ENCODE results near the gene CNTNAP2. TPM values are rescaled to one million over a fixed set of nuclear protein-coding genes. Genes with fewer than 3 reads are reported as not detected.

The CNTNAP2 gene
- total RNA-seq, 2 donors from 2014 or later, result 4.4 to 8.5 TPM

DNA sequence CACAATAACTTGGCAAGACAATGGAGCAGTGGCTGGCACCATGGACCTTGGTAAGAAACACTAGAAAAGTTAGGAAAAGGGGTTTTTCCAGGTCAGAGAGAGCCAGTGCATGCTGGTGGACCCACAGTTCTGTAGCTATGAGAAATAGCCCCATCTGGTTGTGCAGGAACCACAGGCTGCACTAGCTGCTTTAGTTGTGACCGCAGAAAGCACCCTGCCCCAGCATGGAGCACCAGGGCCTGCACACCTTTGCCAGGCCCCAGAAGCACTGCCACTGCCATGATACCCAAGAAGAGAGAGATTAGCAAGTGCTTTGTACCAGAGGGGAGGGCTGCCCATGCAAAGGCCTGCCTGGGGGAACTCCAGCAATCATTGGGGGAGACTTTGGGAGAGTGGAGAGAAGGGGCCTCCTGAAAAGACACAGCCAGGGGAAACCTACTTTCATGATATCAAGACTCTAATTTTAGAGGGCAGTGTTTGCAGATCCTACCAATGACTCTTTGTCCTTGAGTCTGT is 2217.9 kb downstream of the CNTNAP2 start:
- H3K4me1 ChIP-seq, result no peaks in the 10 kb centered on the region
- TF ChIP-seq, protein P1, sequence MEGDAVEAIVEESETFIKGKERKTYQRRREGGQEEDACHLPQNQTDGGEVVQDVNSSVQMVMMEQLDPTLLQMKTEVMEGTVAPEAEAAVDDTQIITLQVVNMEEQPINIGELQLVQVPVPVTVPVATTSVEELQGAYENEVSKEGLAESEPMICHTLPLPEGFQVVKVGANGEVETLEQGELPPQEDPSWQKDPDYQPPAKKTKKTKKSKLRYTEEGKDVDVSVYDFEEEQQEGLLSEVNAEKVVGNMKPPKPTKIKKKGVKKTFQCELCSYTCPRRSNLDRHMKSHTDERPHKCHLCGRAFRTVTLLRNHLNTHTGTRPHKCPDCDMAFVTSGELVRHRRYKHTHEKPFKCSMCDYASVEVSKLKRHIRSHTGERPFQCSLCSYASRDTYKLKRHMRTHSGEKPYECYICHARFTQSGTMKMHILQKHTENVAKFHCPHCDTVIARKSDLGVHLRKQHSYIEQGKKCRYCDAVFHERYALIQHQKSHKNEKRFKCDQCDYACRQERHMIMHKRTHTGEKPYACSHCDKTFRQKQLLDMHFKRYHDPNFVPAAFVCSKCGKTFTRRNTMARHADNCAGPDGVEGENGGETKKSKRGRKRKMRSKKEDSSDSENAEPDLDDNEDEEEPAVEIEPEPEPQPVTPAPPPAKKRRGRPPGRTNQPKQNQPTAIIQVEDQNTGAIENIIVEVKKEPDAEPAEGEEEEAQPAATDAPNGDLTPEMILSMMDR (IDR thresholded peaks at IDR 0.05), result no peak
- H3K36me3 ChIP-seq, result no peaks in the 10 kb centered on the region
- H3K9me3 ChIP-seq, result no peaks in the 10 kb centered on the region
- no peak for DNase-seq
- no peak overlapping the region for H3K4me3 ChIP-seq
- no peak overlapping the region for H3K27ac ChIP-seq
- H3K27me3 ChIP-seq, result no peaks in the 10 kb centered on the region
- intact Hi-C loops (cut with DNase I), result no loop called here
- H3K9ac ChIP-seq (ENCODE audit: low read depth in 2 of 2, low read length in 2 of 2), result no peak overlapping the region

DNA sequence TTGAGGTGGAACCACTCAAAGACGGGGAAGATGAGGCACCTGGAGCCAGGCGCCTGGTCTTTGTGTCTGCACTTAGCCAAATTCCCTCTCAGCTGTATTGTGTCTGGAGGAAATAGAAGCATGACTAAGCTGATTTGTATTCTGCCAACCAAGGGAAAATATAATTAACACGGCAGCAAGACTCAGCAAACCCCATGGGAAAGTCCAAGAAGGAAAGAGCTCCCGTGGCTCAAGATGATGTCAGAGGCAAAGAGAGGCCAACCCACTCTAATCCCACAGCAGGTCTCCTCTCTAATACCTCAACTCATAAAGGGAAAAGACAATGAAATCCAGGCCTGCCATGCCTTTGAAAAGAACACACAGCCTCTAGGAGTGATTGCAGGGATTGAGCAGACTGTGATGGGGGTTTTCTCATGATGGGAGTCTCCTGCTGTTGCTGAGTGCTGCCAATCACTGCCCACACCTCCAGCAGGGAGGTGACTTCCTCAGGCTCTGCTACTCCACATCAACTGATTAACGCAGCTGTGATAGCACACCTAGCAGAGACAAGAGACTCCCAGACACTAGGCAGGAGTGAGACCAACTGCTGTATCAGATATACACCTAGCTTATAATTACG is 2218.5 kb downstream of the CNTNAP2 start:
- DNase-seq, result no peak
- no peak overlapping the region for H3K4me3 ChIP-seq
- H3K9me3 ChIP-seq, result no peaks in the 10 kb centered on the region
- H3K27me3 ChIP-seq, result no peaks in the 10 kb centered on the region
- TF ChIP-seq, protein P1 (IDR thresholded peaks at IDR 0.05), result no peak
- H3K36me3 ChIP-seq, result no peaks in the 10 kb centered on the region
- H3K4me1 ChIP-seq, result no peaks in the 10 kb centered on the region
- no peak overlapping the region for H3K27ac ChIP-seq
- intact Hi-C loops (cut with DNase I), result no loop called here
- H3K9ac ChIP-seq (ENCODE audit: low read depth in 2 of 2, low read length in 2 of 2), result no peak overlapping the region

DNA sequence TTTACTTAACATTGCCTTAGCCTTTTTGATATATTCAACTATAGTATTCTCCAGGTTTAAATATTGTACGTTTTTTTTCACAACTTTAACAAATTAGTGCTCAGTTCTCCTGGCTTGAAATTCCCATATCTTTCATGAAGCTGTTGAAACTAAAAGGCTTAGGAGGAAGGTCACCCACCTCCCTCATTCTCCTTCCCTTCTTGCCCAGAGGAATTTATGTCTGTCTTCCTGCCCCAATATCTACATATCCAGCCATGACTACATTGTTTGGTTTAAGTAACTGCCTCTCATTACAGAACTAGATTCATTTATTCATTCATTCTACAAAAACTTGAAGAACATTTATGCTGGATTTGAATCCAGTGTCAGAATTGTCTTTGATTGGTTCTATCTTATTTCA is 2219.2 kb downstream of the CNTNAP2 start:
- TF ChIP-seq, protein P1 (IDR thresholded peaks at IDR 0.05), result no peak
- no peak overlapping the region for H3K9ac ChIP-seq (ENCODE audit: low read depth in 2 of 2, low read length in 2 of 2)
- H3K36me3 ChIP-seq, result no peaks in the 10 kb centered on the region
- no peak overlapping the region for H3K27ac ChIP-seq
- H3K27me3 ChIP-seq, result no peaks in the 10 kb centered on the region
- no peak overlapping the region for H3K4me3 ChIP-seq
- intact Hi-C loops (cut with DNase I), result no loop called here
- H3K4me1 ChIP-seq, result no peaks in the 10 kb centered on the region
- no peak for DNase-seq
- H3K9me3 ChIP-seq, result no peaks in the 10 kb centered on the region

DNA sequence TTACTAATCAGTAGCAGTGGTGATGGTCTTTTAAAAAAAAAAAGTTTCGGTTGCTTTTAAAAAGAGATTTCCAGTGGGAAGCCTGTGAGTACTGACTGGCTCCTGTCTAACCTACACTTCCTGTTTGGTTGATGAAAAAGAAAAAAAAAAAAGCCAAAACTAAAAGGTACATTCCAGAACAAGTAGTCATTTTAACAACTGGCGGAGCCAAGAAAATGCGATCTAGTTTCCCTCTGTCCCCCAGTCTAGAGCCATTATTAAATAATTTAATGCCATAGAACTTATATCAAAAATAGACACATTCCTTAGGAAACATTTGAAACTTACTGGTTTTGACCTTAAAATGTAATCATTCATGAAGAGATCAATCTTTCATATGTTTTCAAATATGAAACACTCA is 2219.8 kb downstream of the CNTNAP2 start:
- H3K27ac ChIP-seq, result no peak overlapping the region
- intact Hi-C loops (cut with DNase I), result no loop called here
- TF ChIP-seq, protein P1 (IDR thresholded peaks at IDR 0.05), result no peak
- no peaks in the 10 kb centered on the region for H3K9me3 ChIP-seq
- no peak for DNase-seq
- H3K9ac ChIP-seq (ENCODE audit: low read depth in 2 of 2, low read length in 2 of 2), result no peak overlapping the region
- H3K27me3 ChIP-seq, result no peaks in the 10 kb centered on the region
- H3K4me3 ChIP-seq, result no peak overlapping the region
- no peaks in the 10 kb centered on the region for H3K4me1 ChIP-seq
- H3K36me3 ChIP-seq, result no peaks in the 10 kb centered on the region

DNA sequence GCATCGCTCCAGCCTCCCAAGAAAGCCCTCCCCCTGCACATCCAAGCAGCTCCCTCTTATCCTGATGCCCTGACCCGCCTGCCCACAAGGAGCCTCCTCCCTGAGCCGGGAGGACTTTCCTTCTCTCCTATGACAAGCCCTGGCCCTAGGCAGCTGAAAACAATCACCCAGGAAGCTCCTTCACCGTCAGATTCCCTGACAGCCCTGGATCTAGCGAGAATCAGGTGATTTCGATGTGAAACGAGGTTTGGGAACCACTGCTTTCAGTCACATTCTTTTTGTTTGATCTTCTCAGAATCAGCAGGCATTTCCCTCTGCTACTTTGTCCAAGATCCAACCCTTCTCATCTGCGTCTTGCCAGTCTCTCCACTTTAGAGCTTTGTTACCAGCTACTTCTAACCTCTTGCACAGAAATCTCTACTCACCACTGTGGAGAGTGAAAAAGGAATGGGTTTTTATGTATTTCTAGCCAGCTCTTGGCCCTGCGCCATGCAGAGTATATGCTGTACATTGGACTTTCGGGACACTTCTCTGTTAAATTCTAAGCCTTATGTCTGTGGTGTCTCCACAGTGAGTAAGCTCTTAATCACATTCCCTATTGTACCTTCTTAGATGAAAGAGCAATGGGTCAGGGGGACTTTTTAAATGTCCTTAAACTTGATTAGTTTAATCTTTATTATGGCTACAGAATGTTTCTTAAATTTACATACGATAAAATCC is 2220.8 kb downstream of the CNTNAP2 start:
- no peaks in the 10 kb centered on the region for H3K4me1 ChIP-seq
- no peak overlapping the region for H3K4me3 ChIP-seq
- no peak for DNase-seq
- intact Hi-C loops (cut with DNase I), result no loop called here
- no peak overlapping the region for H3K9ac ChIP-seq (ENCODE audit: low read depth in 2 of 2, low read length in 2 of 2)
- H3K27ac ChIP-seq, result no peak overlapping the region
- TF ChIP-seq, protein P1 (IDR thresholded peaks at IDR 0.05), result no peak
- H3K36me3 ChIP-seq, result no peaks in the 10 kb centered on the region
- H3K9me3 ChIP-seq, result no peaks in the 10 kb centered on the region
- no peaks in the 10 kb centered on the region for H3K27me3 ChIP-seq
